Activated effector memory CD4-positive, alpha-beta T cell treated with anti-CD3 and anti-CD28 coated beads, Interleukin-2, amount 50 U/mL, for 16 hours (primary cell): ENCODE measurements around the gene NR2F1.

ENCODE experiments used
- DNase-seq: peaks from one replicate; pipeline ENCODE4 v3.0.0-alpha.2; 2020

Gene NR2F1

GRCh38 chr5:93642526-93642925 is 59.5 kb downstream of the NR2F1 start:
- no peak for DNase-seq
